Activated CD8-positive, alpha-beta memory T cell treated with anti-CD3 and anti-CD28 coated beads, Interleukin-2, amount 50 U/mL, for 24 hours (primary cell): ENCODE results near the gene CNTNAP4.

ENCODE experiments used
- DNase-seq: peaks from one replicate; pipeline ENCODE4 v3.0.0-alpha.2; 2020; ENCODE audit errors: extremely low read depth

Gene CNTNAP4

GRCh38 chr16:76583945-76584344, 306.7 kb downstream of the CNTNAP4 start:
- no peak for DNase-seq

GRCh38 chr16:76598498-76598897, 321.3 kb downstream of the CNTNAP4 start:
- DNase-seq: no peak

- no peak for DNase-seq
Measured at GRCh38 chr16:76607317-76607716, 330.1 kb downstream of the CNTNAP4 start.
